GM10847 (cell line): ENCODE measurements around the gene RPN2.

ENCODE experiments used
- POLR2A ChIP-seq: IDR thresholded peaks from 2 replicates; pipeline ENCODE4 v1.6.1; 2011; ENCODE audit not compliant: insufficient read length; ENCODE audit errors: extremely low read depth

Gene RPN2

GRCh38 chr20:37178839-37179682, at the start of gene RPN2, which contains the start of gene MROH8:
RPN2 (plus strand) TSS chr20:37179330; CDS start chr20:37179357, 27 bp downstream.
MROH8 (minus strand) TSS chr20:37179548.
- peak; percentile 70 for TF ChIP-seq POLR2A

GRCh38 chr20:37131486-37131885, 47.6 kb upstream of the RPN2 start:
- no peak for TF ChIP-seq POLR2A

DNA sequence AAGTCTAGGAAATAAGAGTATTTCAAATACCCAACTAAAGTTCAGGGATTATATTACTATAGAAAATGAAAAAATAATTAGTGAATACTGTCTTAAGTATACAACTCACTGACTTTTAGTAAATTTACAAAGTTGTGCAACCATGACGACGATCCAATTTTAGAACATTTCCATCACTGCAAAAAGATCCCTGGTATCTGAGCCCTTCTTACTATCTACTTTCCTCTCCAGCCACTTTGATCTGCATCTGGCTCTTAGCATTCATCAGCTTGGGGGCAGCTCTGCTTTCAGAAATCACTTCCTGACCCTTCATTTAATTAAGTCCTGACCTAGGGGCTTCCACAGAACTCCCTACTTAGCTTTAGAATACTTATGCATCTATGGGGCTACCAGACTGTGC, 45.2 kb upstream of the RPN2 start:
- TF ChIP-seq POLR2A = no peak

- TF ChIP-seq POLR2A = no peak
These were observed 41.6 kb upstream of the RPN2 start for GRCh38 chr20:37137547-37137946.

- TF ChIP-seq POLR2A = no peak
These were observed 36.4 kb upstream of the RPN2 start for GRCh38 chr20:37142708-37143107.

DNA sequence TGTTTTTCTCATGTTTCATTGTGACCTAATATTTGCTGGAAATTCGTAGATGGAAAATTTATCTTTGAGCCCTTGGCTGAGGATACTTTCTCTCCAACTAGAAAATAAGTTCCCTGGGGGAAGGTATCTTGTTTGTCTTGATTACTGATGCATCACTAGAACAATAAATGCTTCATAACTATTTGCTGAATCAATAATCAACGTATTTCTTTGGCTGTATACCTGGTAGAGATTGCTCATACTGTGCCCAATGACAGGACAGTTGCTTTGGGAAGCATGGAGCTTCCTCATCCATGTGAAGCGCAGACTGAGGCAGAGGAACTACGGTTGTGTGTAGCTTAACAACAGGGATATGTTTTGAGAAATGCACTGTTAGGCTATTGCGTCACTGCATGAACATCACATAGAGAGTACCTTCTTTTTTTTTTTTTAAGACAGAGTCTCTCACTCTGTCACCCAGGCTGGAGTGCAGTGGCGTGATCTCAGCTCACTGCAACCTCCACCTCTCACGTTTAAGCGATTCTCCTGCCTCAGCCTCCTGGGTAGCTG, 34.2 kb upstream of the RPN2 start:
- no peak for TF ChIP-seq POLR2A

DNA sequence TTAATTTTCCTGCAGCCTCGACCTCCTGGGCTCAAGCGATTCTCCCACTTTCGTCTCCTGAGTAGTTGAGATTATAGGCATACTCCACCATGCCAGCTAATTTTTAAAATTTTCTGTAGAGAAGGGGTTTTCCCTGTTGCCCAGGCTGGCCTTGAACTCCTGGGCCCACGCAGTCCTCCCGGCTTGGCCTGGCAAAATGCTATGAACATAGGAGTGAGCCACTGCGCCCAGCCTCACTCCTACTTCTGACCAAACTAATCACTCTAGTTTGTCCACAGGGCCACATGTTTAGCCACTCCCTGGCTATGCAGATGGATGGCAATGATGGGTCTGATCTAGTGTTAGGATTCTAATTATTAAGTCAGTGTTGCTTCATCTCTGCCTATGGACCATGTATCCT, 31.9 kb upstream of the RPN2 start:
- TF ChIP-seq POLR2A = no peak

GRCh38 chr20:37151529-37151928, 27.6 kb upstream of the RPN2 start:
- TF ChIP-seq POLR2A = no peak

- no peak for TF ChIP-seq POLR2A
These were observed 26.8 kb upstream of the RPN2 start for GRCh38 chr20:37152284-37152683.

GRCh38 chr20:37154684-37155298, 24.3 kb upstream of the RPN2 start:
- TF ChIP-seq POLR2A = no peak

DNA sequence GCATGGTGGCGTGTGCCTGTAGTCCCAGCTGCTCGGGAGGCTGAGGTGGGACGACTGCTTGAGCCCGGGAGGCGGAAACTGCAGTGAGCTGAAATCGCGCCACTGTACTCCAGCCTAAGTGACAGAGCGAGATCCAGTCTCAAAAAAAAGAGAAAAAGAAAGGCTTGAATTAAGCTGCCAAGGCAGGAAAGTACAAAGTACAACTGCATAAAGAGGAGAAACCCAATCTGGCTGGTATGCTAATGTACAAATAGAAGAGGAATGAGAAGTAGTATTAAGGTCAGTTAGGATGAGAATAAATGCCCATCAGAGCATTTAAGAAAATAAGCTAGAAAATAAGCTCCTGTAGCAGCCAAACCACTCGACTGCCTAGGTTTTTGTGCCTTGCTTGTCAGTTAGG, 23.1 kb upstream of the RPN2 start:
- TF ChIP-seq POLR2A = no peak

DNA sequence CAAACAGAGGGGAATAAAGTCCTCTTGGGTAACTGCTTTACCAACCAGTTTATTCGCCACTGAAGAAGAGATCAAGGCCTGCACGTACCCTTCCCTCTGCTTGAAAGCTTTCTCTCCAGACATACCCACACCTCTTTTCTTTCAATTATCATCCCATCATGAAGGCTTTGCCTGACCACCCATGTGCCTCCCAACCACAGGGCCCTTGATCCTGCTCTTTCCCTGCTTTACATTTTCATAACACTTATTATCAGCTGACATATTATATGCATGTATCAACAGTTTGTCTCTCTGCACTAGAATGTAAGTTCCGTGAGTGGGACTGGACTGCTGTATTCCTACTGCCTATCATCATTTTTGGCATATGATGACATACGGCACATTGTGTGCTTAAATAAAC, 20.9 kb upstream of the RPN2 start:
- no peak for TF ChIP-seq POLR2A

GRCh38 chr20:37160683-37161082, 18.4 kb upstream of the RPN2 start:
- no peak for TF ChIP-seq POLR2A

- TF ChIP-seq POLR2A = no peak
These were observed 17.1 kb upstream of the RPN2 start for GRCh38 chr20:37161830-37162549.

DNA sequence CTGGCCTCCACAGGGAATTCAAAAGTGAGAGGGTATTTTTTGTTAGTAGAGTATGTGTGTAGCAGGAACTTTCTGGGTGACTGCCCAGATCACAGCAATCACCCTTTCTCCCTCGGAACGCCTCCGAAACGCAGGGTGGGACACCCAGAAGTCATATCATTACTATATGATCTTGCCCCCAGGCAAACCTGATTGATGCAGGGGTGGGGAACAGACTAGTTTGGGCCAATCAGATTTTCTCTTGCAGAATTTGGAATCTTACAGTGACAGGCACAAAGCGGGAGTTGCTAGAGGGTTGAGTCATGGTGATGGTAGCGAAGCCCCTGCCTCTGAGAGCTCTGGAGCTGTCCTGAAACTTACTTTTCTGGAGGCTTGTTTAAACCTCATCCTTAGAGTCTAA, 16.5 kb upstream of the RPN2 start:
- no peak for TF ChIP-seq POLR2A
